HG03064 (cell line): ENCODE measurements around the gene CMPK1.

ENCODE experiments used
- ATAC-seq: cut with Tn5 transposase; IDR thresholded peaks from one replicate; pipeline ENCODE4 v1.9.1; 2021; ENCODE audit warnings: low read depth; ENCODE audit not compliant: unreplicated experiment

Gene CMPK1

DNA sequence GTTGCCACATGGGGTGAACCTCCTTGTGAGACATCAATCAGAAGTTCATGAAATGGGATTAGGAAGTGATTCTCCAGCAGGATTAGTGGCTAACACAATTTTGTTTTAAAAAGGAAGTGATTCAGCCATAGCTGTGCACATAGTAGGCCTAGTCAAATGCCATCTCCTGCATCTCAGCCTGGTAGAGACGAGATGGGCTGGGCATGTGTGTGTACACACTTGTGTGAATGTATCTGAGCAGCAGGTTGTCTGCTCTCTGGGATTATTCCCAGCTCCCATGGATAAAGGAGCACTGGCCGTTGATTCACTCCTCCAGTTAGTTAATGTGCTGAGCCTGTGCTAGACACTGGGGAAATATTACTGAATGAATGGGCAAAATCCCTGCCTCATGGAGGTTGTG, 84.5 kb downstream of the CMPK1 start:
- no peak for ATAC-seq

DNA sequence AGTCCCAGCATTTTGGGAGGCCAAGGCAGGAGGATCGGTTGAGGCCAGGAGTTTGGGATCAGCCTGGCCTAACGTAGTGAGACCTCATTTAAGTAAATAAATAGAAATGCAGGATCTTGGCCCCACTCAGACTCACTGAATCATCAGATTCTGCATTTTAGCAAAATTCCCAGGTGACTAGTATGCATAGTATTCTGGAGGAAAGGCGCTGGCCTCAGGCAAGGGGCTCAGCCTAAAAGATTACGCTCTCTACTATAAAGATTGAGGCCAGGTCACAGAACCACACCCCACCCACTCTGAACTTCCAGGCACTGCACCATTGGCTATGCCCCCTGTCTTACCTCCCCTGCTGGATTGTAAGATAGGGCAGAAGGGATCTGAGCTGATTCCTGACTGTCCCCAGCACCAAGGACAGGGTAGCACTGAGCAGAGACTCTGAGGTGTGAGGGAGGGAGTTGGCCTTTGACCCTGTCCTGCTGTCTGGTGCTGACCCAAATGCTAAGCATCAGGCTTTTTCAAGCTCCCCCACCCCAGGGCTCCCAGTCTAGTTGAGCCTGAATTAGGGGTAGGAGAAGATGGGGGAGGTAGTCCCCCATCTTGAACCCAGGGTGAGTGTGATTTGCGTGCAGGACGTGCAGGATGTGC, 85.2 kb downstream of the CMPK1 start:
- ATAC-seq: no peak

DNA sequence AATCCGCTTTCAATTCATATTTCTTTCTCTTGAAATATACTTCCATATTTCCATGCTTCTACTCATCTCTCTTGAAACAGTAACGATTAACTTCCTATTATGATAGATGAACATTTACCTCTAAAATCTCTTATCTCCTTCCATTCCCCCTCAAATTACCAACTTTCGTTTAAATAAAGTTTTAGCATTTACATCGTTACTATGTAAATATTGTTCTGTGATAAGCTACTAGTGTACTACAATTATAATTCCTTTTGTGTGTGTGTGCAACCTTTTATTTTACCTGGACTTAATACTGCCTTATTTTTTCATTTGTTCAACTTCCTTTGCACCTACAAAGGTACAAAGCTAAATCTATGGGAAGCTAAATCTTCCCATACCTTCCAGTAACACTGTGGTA, 87.0 kb downstream of the CMPK1 start:
- ATAC-seq: no peak

- no peak for ATAC-seq
Observed at GRCh38 chr1:47423872-47424271, 90.3 kb downstream of the CMPK1 start.

DNA sequence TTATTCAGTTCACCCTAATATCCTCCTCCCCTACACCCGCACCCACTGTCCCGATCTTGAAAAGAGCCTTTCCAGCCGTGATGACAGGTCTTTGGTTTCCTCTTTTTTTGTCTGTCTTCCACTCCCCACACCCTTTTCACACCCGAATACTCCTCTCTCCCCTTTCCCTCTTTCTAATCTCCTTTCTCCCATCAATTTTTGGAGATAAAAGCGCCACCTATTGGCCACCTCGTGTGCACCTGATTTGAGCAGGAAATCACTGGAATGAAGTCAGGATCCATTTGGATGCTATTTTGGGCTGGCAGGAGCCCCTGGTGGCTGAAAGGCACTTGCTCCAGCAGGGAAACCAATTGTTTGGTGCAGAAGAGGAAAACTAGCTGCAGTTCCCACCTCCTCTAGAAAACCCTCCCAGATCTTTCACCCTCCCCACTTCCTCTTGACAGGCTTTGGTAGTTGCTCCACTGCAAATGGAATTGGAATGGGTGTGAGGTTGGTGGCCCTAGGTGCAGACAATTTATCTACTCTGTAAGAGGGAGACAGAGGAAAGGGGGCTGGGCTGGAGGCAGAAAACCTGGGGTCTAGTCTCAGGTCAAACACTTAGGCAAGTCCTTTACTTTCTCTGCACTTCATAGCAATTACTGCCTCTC, 90.9 kb downstream of the CMPK1 start:
- ATAC-seq: no peak
